ENCODE data around the gene MRPS7.

GRCh38 chr17:75262112-75262606 is 480 bp downstream of the MRPS7 start:
- TF ChIP-seq TEAD4 (IDR thresholded peaks at IDR 0.05) (no peak), NFIC (IDR thresholded peaks at IDR 0.05) (no peak), YY1 (IDR thresholded peaks at IDR 0.05; ENCODE audit: low read depth) (no peak), CEBPB (IDR thresholded peaks at IDR 0.05) (no peak), EP300 (IDR thresholded peaks at IDR 0.05; ENCODE audit: borderline replicate concordance) (no peak), REST (IDR thresholded peaks at IDR 0.05; ENCODE audit: low read depth) (no peak), EGR1 (IDR thresholded peaks at IDR 0.05) (0 out of 2 replicates have a peak, but pooled peaks have one; percentile 3)
